Mammary epithelial cell (primary cell): ENCODE measurements around the gene NDUFA7.

Experiments used
- CTCF ChIP-seq, 2 donors: IDR thresholded peaks in 1 of 2; conservative IDR thresholded peaks in 1 of 2; 2 replicates each; pipeline ENCODE4 v1.5.1; 2011 to 2012; ENCODE audit warnings: inconsistent platforms in 2 of 2, low read length in 2 of 2, mild to moderate bottlenecking in 2 of 2, control low read depth in 1 of 2, low read depth in 1 of 2; ENCODE audit not compliant: insufficient read depth in 1 of 2; ENCODE audit errors: extremely low read depth in 1 of 2
- EZH2 ChIP-seq: IDR thresholded peaks from 2 replicates; pipeline ENCODE4 v1.6.1; 2012; ENCODE audit warnings: low read length, inconsistent platforms, borderline replicate concordance

GRCh38 chr19:8265872-8266271 lies 55.3 kb downstream of the NDUFA7 start:
- TF ChIP-seq CTCF (conservative IDR thresholded peaks at IDR 0.05 in 1 of 2, IDR thresholded peaks at IDR 0.05 in 1 of 2; ENCODE audit: extremely low read depth in 1 of 2, insufficient read depth in 1 of 2, low read depth in 1 of 2, low read length in 2 of 2) (no peak), EZH2 (no peak)
